Measurements from ENCODE around the gene NID1.

- TF ChIP-seq, protein P1, sequence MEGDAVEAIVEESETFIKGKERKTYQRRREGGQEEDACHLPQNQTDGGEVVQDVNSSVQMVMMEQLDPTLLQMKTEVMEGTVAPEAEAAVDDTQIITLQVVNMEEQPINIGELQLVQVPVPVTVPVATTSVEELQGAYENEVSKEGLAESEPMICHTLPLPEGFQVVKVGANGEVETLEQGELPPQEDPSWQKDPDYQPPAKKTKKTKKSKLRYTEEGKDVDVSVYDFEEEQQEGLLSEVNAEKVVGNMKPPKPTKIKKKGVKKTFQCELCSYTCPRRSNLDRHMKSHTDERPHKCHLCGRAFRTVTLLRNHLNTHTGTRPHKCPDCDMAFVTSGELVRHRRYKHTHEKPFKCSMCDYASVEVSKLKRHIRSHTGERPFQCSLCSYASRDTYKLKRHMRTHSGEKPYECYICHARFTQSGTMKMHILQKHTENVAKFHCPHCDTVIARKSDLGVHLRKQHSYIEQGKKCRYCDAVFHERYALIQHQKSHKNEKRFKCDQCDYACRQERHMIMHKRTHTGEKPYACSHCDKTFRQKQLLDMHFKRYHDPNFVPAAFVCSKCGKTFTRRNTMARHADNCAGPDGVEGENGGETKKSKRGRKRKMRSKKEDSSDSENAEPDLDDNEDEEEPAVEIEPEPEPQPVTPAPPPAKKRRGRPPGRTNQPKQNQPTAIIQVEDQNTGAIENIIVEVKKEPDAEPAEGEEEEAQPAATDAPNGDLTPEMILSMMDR (IDR thresholded peaks at IDR 0.05) = no peak
- TF ChIP-seq POLR2A (IDR thresholded peaks at IDR 0.05) = no peak
Observed at GRCh38 chr1:235984041-235984825, 80.7 kb downstream of the NID1 start.
